H7 (cell line): ENCODE measurements around the gene LAMA2. TPM values are rescaled to one million over a fixed set of nuclear protein-coding genes. Genes with fewer than 3 reads are reported as not detected.
"Not testable (repeated sequence)": the region's sequence is repeated elsewhere in the genome, so short reads cannot be mapped to it uniquely, and the experiment has no call there.

ENCODE experiments used
- DNase-seq: peaks from one replicate; pipeline ENCODE4 v3.0.0; 2012
- H3K27me3 ChIP-seq: 2 replicates; pipeline ENCODE4 v1.6.0; 2011; ENCODE audit warnings: mild to moderate bottlenecking, low read length; ENCODE audit not compliant: control insufficient read depth, insufficient read depth
- H3K36me3 ChIP-seq: replicated peaks from 2 replicates; pipeline ENCODE4 v1.5.1; 2011; ENCODE audit warnings: low read length; ENCODE audit not compliant: control insufficient read depth, insufficient read depth
- H3K4me3 ChIP-seq: 2 replicates; pipeline ENCODE4 v1.5.1; 2011; ENCODE audit warnings: low read depth, mild to moderate bottlenecking, control low read depth, low read length, moderate library complexity; ENCODE audit not compliant: insufficient read depth
- total RNA-seq: library from RNA; depleted of rRNA; stranded (reverse); fragments of >200 nt; shearing (Covaris generic); gene quantifications from 2 replicates; pipeline ENCODE4 v1.2.3, GENCODE V29; 2014

LAMA2 gene
- total RNA-seq, 1 experiment from 2014 or later = 2.2 TPM

GRCh38 chr6:129164032-129164431 is 281.1 kb downstream of the LAMA2 start:
- no peaks in the 10 kb centered on the region for H3K36me3 ChIP-seq
- H3K27me3 ChIP-seq = no peaks in the 10 kb centered on the region
- no peak for DNase-seq
- no peak overlapping the region for H3K4me3 ChIP-seq

GRCh38 chr6:129172279-129172995 is 289.5 kb downstream of the LAMA2 start:
- H3K36me3 ChIP-seq, DNase-seq, H3K27me3 ChIP-seq: not testable (repeated sequence)
- H3K4me3 ChIP-seq = peak overlapping the region; percentile 39

- no peak for DNase-seq
- Histone ChIP-seq H3K27me3 (no peaks in the 10 kb centered on the region), H3K4me3 (no peak overlapping the region), H3K36me3 (no peaks in the 10 kb centered on the region)
Measured at GRCh38 chr6:129175066-129175465, 292.1 kb downstream of the LAMA2 start.

GRCh38 chr6:129177801-129178200 is 294.9 kb downstream of the LAMA2 start:
- no peaks in the 10 kb centered on the region; the same call in 1 of the 2 replicates for H3K27me3 ChIP-seq
- no peaks in the 10 kb centered on the region for H3K36me3 ChIP-seq
- no peak for DNase-seq
- no peak overlapping the region for H3K4me3 ChIP-seq

GRCh38 chr6:129179283-129179682 is 296.3 kb downstream of the LAMA2 start:
- no peak for DNase-seq
- no peaks in the 10 kb centered on the region; the same call in 1 of the 2 replicates for H3K27me3 ChIP-seq
- H3K4me3 ChIP-seq = no peak overlapping the region

GRCh38 chr6:129181001-129181400 is 298.1 kb downstream of the LAMA2 start:
- no peak overlapping the region for H3K4me3 ChIP-seq
- no peak for DNase-seq
- no peaks in the 10 kb centered on the region for H3K36me3 ChIP-seq
- no peaks in the 10 kb centered on the region; the same call in 1 of the 2 replicates for H3K27me3 ChIP-seq

More at GRCh38 chr6:129179283-129179682, 296.3 kb downstream of the LAMA2 start:
- no peaks in the 10 kb centered on the region for H3K36me3 ChIP-seq

- no peak overlapping the region for H3K4me3 ChIP-seq
- H3K27me3 ChIP-seq = no peaks in the 10 kb centered on the region; the same call in 1 of the 2 replicates
- DNase-seq = no peak
- H3K36me3 ChIP-seq = no peaks in the 10 kb centered on the region
Measured at GRCh38 chr6:129183187-129183591, 300.3 kb downstream of the LAMA2 start.

- H3K4me3 ChIP-seq = no peak overlapping the region
- DNase-seq = no peak
- H3K27me3 ChIP-seq = no peaks in the 10 kb centered on the region; the same call in 1 of the 2 replicates
- no peaks in the 10 kb centered on the region for H3K36me3 ChIP-seq
Measured at GRCh38 chr6:129183681-129184301, 300.9 kb downstream of the LAMA2 start.

GRCh38 chr6:129184324-129184723 is 301.4 kb downstream of the LAMA2 start:
- DNase-seq = no peak
- Histone ChIP-seq H3K27me3 (no peaks in the 10 kb centered on the region; the same call in 1 of the 2 replicates), H3K36me3 (no peaks in the 10 kb centered on the region), H3K4me3 (no peak overlapping the region)

- H3K27me3 ChIP-seq = no peaks in the 10 kb centered on the region; the same call in 1 of the 2 replicates
- DNase-seq = no peak
Measured at GRCh38 chr6:129184808-129185366, 301.9 kb downstream of the LAMA2 start.

GRCh38 chr6:129186988-129187387 is 304.1 kb downstream of the LAMA2 start:
- no peak for DNase-seq
- H3K27me3 ChIP-seq = no peaks in the 10 kb centered on the region
- H3K36me3 ChIP-seq = no peaks in the 10 kb centered on the region
- no peak overlapping the region for H3K4me3 ChIP-seq

More at GRCh38 chr6:129184808-129185366, 301.9 kb downstream of the LAMA2 start:
- Histone ChIP-seq H3K4me3 (no peak overlapping the region), H3K36me3 (no peaks in the 10 kb centered on the region)

GRCh38 chr6:129188306-129188705 is 305.4 kb downstream of the LAMA2 start:
- Histone ChIP-seq H3K27me3 (no peaks in the 10 kb centered on the region), H3K4me3 (no peak overlapping the region), H3K36me3 (no peaks in the 10 kb centered on the region)
- DNase-seq = no peak

- H3K36me3 ChIP-seq = no peaks in the 10 kb centered on the region
- no peak for DNase-seq
Measured at GRCh38 chr6:129188795-129189194, 305.9 kb downstream of the LAMA2 start.

GRCh38 chr6:129189266-129189665 is 306.3 kb downstream of the LAMA2 start:
- H3K4me3 ChIP-seq = no peak overlapping the region
- no peak for DNase-seq
- no peaks in the 10 kb centered on the region for H3K36me3 ChIP-seq
- H3K27me3 ChIP-seq = no peaks in the 10 kb centered on the region

More at GRCh38 chr6:129188795-129189194, 305.9 kb downstream of the LAMA2 start:
- H3K4me3 ChIP-seq = no peak overlapping the region
- H3K27me3 ChIP-seq = no peaks in the 10 kb centered on the region

- Histone ChIP-seq H3K36me3 (no peaks in the 10 kb centered on the region), H3K27me3 (no peaks in the 10 kb centered on the region), H3K4me3 (no peak overlapping the region)
- no peak for DNase-seq
Measured at GRCh38 chr6:129191235-129191634, 308.3 kb downstream of the LAMA2 start.
